ENCODE results near the gene SPN.
A peak's percentile ranks its signal among the peaks of the same experiment; 100 is the strongest.

The SPN gene

GRCh38 chr16:29698042-29698441 is 35.0 kb downstream of the SPN start (continued):
- no peak for TF ChIP-seq ZNF544 (tag by site-specific recombination; IDR thresholded peaks at IDR 0.05)
- no peak for TF ChIP-seq PRDM4 (tag by site-specific recombination; IDR thresholded peaks at IDR 0.05)
- no peak for TF ChIP-seq ZNF785 (tag by site-specific recombination; IDR thresholded peaks at IDR 0.05)
- TF ChIP-seq ZNF266 (tag by site-specific recombination; IDR thresholded peaks at IDR 0.05; ENCODE audit: low read depth): no peak
- no peak for TF ChIP-seq TSHZ1 (tag by site-specific recombination; IDR thresholded peaks at IDR 0.05; ENCODE audit: borderline replicate concordance)

- Histone ChIP-seq H3K36me3 (ENCODE audit: control insufficient read depth in 2 of 2, insufficient read depth in 1 of 2, low read length in 2 of 2) (peaks cover 0 to 8% of the 10 kb centered on the region in 2 experiments; a peak in 1 of 3 replicates), H3K4me3 (ENCODE audit: low read depth, low read length) (no peak overlapping the region), H3K27ac (ENCODE audit: extremely low read depth, low read depth, low read length) (no peak overlapping the region), H3K4me1 (ENCODE audit: control insufficient read depth, insufficient read depth, low read length) (no peaks in the 10 kb centered on the region), H3K9me3 (ENCODE audit: control insufficient read depth, insufficient read depth, low read depth, low read length) (no peaks in the 10 kb centered on the region)
- TF ChIP-seq BCL11B (tag by site-specific recombination; IDR thresholded peaks at IDR 0.05; ENCODE audit: low read depth): no peak
- TF ChIP-seq, protein P1, sequence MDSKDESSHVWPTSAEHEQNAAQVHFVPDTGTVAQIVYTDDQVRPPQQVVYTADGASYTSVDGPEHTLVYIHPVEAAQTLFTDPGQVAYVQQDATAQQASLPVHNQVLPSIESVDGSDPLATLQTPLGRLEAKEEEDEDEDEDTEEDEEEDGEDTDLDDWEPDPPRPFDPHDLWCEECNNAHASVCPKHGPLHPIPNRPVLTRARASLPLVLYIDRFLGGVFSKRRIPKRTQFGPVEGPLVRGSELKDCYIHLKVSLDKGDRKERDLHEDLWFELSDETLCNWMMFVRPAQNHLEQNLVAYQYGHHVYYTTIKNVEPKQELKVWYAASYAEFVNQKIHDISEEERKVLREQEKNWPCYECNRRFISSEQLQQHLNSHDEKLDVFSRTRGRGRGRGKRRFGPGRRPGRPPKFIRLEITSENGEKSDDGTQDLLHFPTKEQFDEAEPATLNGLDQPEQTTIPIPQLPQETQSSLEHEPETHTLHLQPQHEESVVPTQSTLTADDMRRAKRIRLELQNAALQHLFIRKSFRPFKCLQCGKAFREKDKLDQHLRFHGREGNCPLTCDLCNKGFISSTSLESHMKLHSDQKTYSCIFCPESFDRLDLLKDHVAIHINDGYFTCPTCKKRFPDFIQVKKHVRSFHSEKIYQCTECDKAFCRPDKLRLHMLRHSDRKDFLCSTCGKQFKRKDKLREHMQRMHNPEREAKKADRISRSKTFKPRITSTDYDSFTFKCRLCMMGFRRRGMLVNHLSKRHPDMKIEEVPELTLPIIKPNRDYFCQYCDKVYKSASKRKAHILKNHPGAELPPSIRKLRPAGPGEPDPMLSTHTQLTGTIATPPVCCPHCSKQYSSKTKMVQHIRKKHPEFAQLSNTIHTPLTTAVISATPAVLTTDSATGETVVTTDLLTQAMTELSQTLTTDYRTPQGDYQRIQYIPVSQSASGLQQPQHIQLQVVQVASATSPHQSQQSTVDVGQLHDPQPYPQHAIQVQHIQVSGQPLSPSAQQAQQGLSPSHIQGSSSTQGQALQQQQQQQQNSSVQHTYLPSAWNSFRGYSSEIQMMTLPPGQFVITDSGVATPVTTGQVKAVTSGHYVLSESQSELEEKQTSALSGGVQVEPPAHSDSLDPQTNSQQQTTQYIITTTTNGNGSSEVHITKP (tag by site-specific recombination; IDR thresholded peaks at IDR 0.05): peak; percentile 78
- ChIA-PET CTCF (interaction anchor here (0.5 to 5.2 kb wide), 9 partner anchors 8 to 728 kb away, joined by 3 to 47 read pairs (median 5); partner anchors contain the start of gene TLCD3B), POLR2A (no interaction called here)
Observed at GRCh38 chr16:29698484-29699323, 35.7 kb downstream of the SPN start.

GRCh38 chr16:29699324-29700219 is 36.5 kb downstream of the SPN start:
- Histone ChIP-seq H3K27ac (ENCODE audit: extremely low read depth, low read depth, low read length) (no peak overlapping the region), H3K36me3 (ENCODE audit: control insufficient read depth in 2 of 2, insufficient read depth in 1 of 2, low read length in 2 of 2) (peaks cover 0 to 8% of the 10 kb centered on the region in 2 experiments; a peak in 1 of 3 replicates), H3K4me1 (ENCODE audit: control insufficient read depth, insufficient read depth, low read length) (no peaks in the 10 kb centered on the region), H3K4me3 (ENCODE audit: low read depth, low read length) (no peak overlapping the region), H3K9me3 (ENCODE audit: control insufficient read depth, insufficient read depth, low read depth, low read length) (no peaks in the 10 kb centered on the region)
- ChIA-PET CTCF (interaction anchor here (0.5 to 5.2 kb wide), 22 partner anchors 9 to 678 kb away, joined by 3 to 47 read pairs (median 5); partner anchors contain the start of genes KIF22 and TLCD3B), POLR2A (interaction anchor here (0.9 to 1.6 kb wide), 8 partner anchors 18 to 322 kb away, joined by 4 to 9 read pairs (median 4); partner anchors contain the start of genes KIF22, MAZ and PAGR1)
- TF ChIP-seq, protein P2, sequence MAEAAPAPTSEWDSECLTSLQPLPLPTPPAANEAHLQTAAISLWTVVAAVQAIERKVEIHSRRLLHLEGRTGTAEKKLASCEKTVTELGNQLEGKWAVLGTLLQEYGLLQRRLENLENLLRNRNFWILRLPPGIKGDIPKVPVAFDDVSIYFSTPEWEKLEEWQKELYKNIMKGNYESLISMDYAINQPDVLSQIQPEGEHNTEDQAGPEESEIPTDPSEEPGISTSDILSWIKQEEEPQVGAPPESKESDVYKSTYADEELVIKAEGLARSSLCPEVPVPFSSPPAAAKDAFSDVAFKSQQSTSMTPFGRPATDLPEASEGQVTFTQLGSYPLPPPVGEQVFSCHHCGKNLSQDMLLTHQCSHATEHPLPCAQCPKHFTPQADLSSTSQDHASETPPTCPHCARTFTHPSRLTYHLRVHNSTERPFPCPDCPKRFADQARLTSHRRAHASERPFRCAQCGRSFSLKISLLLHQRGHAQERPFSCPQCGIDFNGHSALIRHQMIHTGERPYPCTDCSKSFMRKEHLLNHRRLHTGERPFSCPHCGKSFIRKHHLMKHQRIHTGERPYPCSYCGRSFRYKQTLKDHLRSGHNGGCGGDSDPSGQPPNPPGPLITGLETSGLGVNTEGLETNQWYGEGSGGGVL (tag by site-specific recombination; IDR thresholded peaks at IDR 0.05): no peak
- TF ChIP-seq IKZF3 (tag by site-specific recombination; IDR thresholded peaks at IDR 0.05) (no peak), ZNF785 (tag by site-specific recombination; IDR thresholded peaks at IDR 0.05) (no peak), ZNF184 (tag by site-specific recombination; IDR thresholded peaks at IDR 0.05) (no peak), ZNF626 (tag by site-specific recombination; IDR thresholded peaks at IDR 0.05) (no peak)
